H1 (cell line): ENCODE measurements around the gene LRRC39. TPM values are rescaled to one million over a fixed set of nuclear protein-coding genes. Genes with fewer than 3 reads are reported as not detected.

Experiments
- CTCF ChIA-PET: fragments of 300-600 bp; sonication (Branson Sonifier 250); formaldehyde crosslinking; loops from one replicate; lab custom pipeline; 2021; ENCODE audit not compliant: partially characterized antibody; lab: Charles Lee
- POLR2A ChIA-PET: fragments of 300-600 bp; sonication (Branson Sonifier 250); formaldehyde crosslinking; loops from one replicate; lab custom pipeline; 2021; ENCODE audit warnings: inconsistent platforms; ENCODE audit not compliant: partially characterized antibody; lab: Charles Lee
- DNase-seq, 2 experiments: peaks; one replicate each; pipeline versions ENCODE4 v3.0.0 to v3.0.0-alpha.2; 2010 to 2022; ENCODE audit warnings: low spot score in 2 of 2, low read depth in 1 of 2, mixed read lengths in 1 of 2
- FAIRE-seq: peaks from 2 replicates; lab custom pipeline; 2011; peaks lifted over from hg19 to GRCh38; lab: Jason Lieb, UNC
- H2AFZ ChIP-seq: 2 replicates; pipeline ENCODE4 v1.8.1; 2012; ENCODE audit warnings: low read length, inconsistent platforms
- H2AK5ac ChIP-seq: 2 replicates; pipeline ENCODE4 v1.6.1; 2013; ENCODE audit warnings: low read depth, low read length
- H2BK120ac ChIP-seq: replicated peaks from 2 replicates; pipeline ENCODE3; 2013; ENCODE audit warnings: low read depth, low read length, inconsistent platforms
- H2BK12ac ChIP-seq: 2 replicates; pipeline ENCODE4 v1.6.1; 2013; ENCODE audit warnings: low read depth, low read length
- H2BK15ac ChIP-seq: 2 replicates; pipeline ENCODE4 v1.6.1; 2013; ENCODE audit warnings: low read length
- H2BK20ac ChIP-seq: 2 replicates; pipeline ENCODE4 v1.6.1; 2013; ENCODE audit warnings: low read length
- H2BK5ac ChIP-seq: 2 replicates; pipeline ENCODE4 v1.6.1; 2013; ENCODE audit warnings: low read depth, low read length
- H3K14ac ChIP-seq: 2 replicates; pipeline ENCODE4 v1.6.1; 2013; ENCODE audit warnings: inconsistent platforms; ENCODE audit not compliant: insufficient read length
- H3K18ac ChIP-seq: 2 replicates; pipeline ENCODE4 v1.6.1; 2013; ENCODE audit warnings: low read length; ENCODE audit errors: extremely low read depth
- H3K23ac ChIP-seq: 2 replicates; pipeline ENCODE4 v1.6.1; 2013; ENCODE audit warnings: inconsistent platforms; ENCODE audit not compliant: insufficient read length
- H3K23me2 ChIP-seq: 2 replicates; pipeline ENCODE4 v1.6.1; 2013; ENCODE audit warnings: low read depth, low read length
- H3K27ac ChIP-seq: 2 replicates; pipeline ENCODE4 v1.6.1; 2011; ENCODE audit warnings: low read depth, low read length, inconsistent platforms
- H3K27me3 ChIP-seq, 4 experiments: replicated peaks in 1 of 4; 1 replicate in 1 of 4; 2 replicates in 3 of 4; pipeline versions ENCODE4 v1.6.1 to v1.8.1; 2011 to 2013; ENCODE audit warnings: low read length in 3 of 4, mild to moderate bottlenecking in 3 of 4, inconsistent platforms in 2 of 4, mixed read lengths in 2 of 4, moderate library complexity in 1 of 4; ENCODE audit not compliant: control insufficient read depth in 3 of 4, insufficient read depth in 3 of 4; ENCODE audit errors: extremely low read depth in 1 of 4
- H3K36me3 ChIP-seq, 4 experiments: 2 replicates each; pipeline versions ENCODE4 v1.6.1 to v1.8.1; 2011 to 2013; ENCODE audit warnings: mild to moderate bottlenecking in 4 of 4, low read length in 3 of 4, moderate library complexity in 2 of 4, control low read depth in 1 of 4, inconsistent platforms in 1 of 4; ENCODE audit not compliant: insufficient read depth in 4 of 4, control insufficient read depth in 2 of 4
- H3K4ac ChIP-seq: replicated peaks from 2 replicates; pipeline ENCODE3; 2013; ENCODE audit warnings: low read length, low read depth, mixed read lengths, inconsistent platforms; ENCODE audit not compliant: insufficient read length
- H3K4me1 ChIP-seq, 4 experiments: replicated peaks in 1 of 4; 1 replicate in 1 of 4; 2 replicates in 3 of 4; pipeline versions ENCODE4 v1.6.1 to v1.8.1; 2011 to 2013; ENCODE audit warnings: low read length in 3 of 4, inconsistent platforms in 2 of 4, mixed read lengths in 1 of 4; ENCODE audit not compliant: insufficient read depth in 4 of 4, control insufficient read depth in 3 of 4
- H3K4me2 ChIP-seq, 2 experiments: 2 replicates each; pipeline versions ENCODE4 v1.6.1 to v1.8.1; 2011 to 2013; ENCODE audit warnings: low read depth in 2 of 2, low read length in 2 of 2, control low read depth in 1 of 2, inconsistent platforms in 1 of 2, mild to moderate bottlenecking in 1 of 2; ENCODE audit not compliant: insufficient read depth in 1 of 2
- H3K4me3 ChIP-seq, 4 experiments: fragments of 200-600, 300-600 bp in 1 of 4; sonication (generic), shearing (Covaris generic), sonication (Bioruptor Twin) in 1 of 4; 2 replicates each; pipeline versions ENCODE4 v1.5.1 to v1.8.1; 2011 to 2016; ENCODE audit warnings: low read length in 4 of 4, low read depth in 3 of 4, control low read depth in 2 of 4, inconsistent platforms in 2 of 4, mild to moderate bottlenecking in 2 of 4, mixed read lengths in 1 of 4, moderate library complexity in 1 of 4; ENCODE audit not compliant: insufficient read depth in 2 of 4; ENCODE audit errors: extremely low read depth in 1 of 4
- H3K56ac ChIP-seq: replicated peaks from 2 replicates; pipeline ENCODE3; 2013; ENCODE audit warnings: low read depth, mild to moderate bottlenecking, mixed read lengths, low read length, inconsistent platforms; ENCODE audit not compliant: insufficient read length
- H3K79me1 ChIP-seq: 2 replicates; pipeline ENCODE4 v1.6.1; 2013; ENCODE audit warnings: low read depth, low read length, control low read depth
- H3K79me2 ChIP-seq, 2 experiments: 2 replicates each; pipeline versions ENCODE4 v1.6.1 to v1.8.1; 2012 to 2013; ENCODE audit warnings: low read length in 2 of 2, mild to moderate bottlenecking in 2 of 2, inconsistent platforms in 1 of 2; ENCODE audit not compliant: insufficient read depth in 2 of 2, control insufficient read depth in 1 of 2
- H3K9ac ChIP-seq, 4 experiments: replicated peaks in 1 of 4; 1 replicate in 1 of 4; 2 replicates in 3 of 4; pipeline versions ENCODE4 v1.6.1 to v1.8.1; 2011 to 2013; ENCODE audit warnings: low read depth in 3 of 4, low read length in 3 of 4, control low read depth in 2 of 4, mild to moderate bottlenecking in 2 of 4, moderate library complexity in 2 of 4, inconsistent platforms in 1 of 4; ENCODE audit errors: extremely low read depth in 1 of 4
- H3K9me3 ChIP-seq, 2 experiments: 2 replicates each; pipeline versions ENCODE4 v1.6.1 to v1.8.1; 2012 to 2013; ENCODE audit warnings: mild to moderate bottlenecking in 2 of 2, moderate library complexity in 2 of 2, control low read depth in 1 of 2, inconsistent platforms in 1 of 2, low read depth in 1 of 2, low read length in 1 of 2, mixed read lengths in 1 of 2; ENCODE audit not compliant: insufficient read depth in 2 of 2
- H4K20me1 ChIP-seq, 2 experiments: replicated peaks in 1 of 2; 2 replicates each; pipeline versions ENCODE3 to v1.8.1; 2011 to 2013; ENCODE audit warnings: inconsistent platforms in 2 of 2, low read length in 2 of 2, mild to moderate bottlenecking in 1 of 2; ENCODE audit not compliant: insufficient read depth in 2 of 2, control insufficient read depth in 1 of 2
- H4K5ac ChIP-seq: 2 replicates; pipeline ENCODE4 v1.6.1; 2013; ENCODE audit warnings: low read length, low read depth, mixed read lengths, inconsistent platforms; ENCODE audit not compliant: insufficient read length
- H4K8ac ChIP-seq: 2 replicates; pipeline ENCODE4 v1.8.0; 2013; ENCODE audit warnings: mild to moderate bottlenecking, moderate library complexity, low read length, inconsistent platforms; ENCODE audit not compliant: insufficient read depth; ENCODE audit errors: extremely low read depth
- H4K91ac ChIP-seq: replicated peaks from 2 replicates; pipeline ENCODE3; 2013; ENCODE audit warnings: low read length, mixed read lengths, inconsistent platforms; ENCODE audit not compliant: insufficient read length
- ATF3 ChIP-seq: IDR thresholded peaks from 2 replicates; pipeline ENCODE4 v1.6.1; 2011; ENCODE audit warnings: low read depth, mild to moderate bottlenecking, low read length; ENCODE audit not compliant: insufficient read depth
- CREB1 ChIP-seq: IDR thresholded peaks from 2 replicates; pipeline ENCODE4 v1.6.1; 2012; ENCODE audit warnings: inconsistent platforms
- CTCF ChIP-seq, 3 experiments: IDR thresholded peaks; 1 replicate in 2 of 3; 2 replicates in 1 of 3; pipeline versions ENCODE4 v1.5.1 to v1.6.1; 2011; ENCODE audit warnings: low read length in 3 of 3, mild to moderate bottlenecking in 3 of 3, inconsistent platforms in 2 of 3, low read depth in 1 of 3, moderate library complexity in 1 of 3; ENCODE audit not compliant: insufficient read depth in 1 of 3; ENCODE audit errors: control extremely low read depth in 1 of 3
- MAX ChIP-seq: IDR thresholded peaks from 2 replicates; pipeline ENCODE4 v1.6.1; 2012; ENCODE audit warnings: inconsistent platforms
- NANOG ChIP-seq: IDR thresholded peaks from 2 replicates; pipeline ENCODE4 v1.6.1; 2011; ENCODE audit warnings: low read length, low read depth, mild to moderate bottlenecking, inconsistent platforms; ENCODE audit not compliant: insufficient read depth, poor library complexity, severe bottlenecking
- NRF1 ChIP-seq: IDR thresholded peaks from 2 replicates; pipeline ENCODE4 v1.6.1; 2011; ENCODE audit warnings: mild to moderate bottlenecking, low read depth, low read length, improper control_type of control experiment
- POLR2AphosphoS5 ChIP-seq: IDR thresholded peaks from 2 replicates; pipeline ENCODE4 v1.6.1; 2011; ENCODE audit warnings: low read depth, low read length
- RFX5 ChIP-seq: IDR thresholded peaks from 2 replicates; pipeline ENCODE4 v1.6.1; 2011; ENCODE audit warnings: low read depth, low read length, improper control_type of control experiment, borderline replicate concordance
- SAP30 ChIP-seq: fragments of 300-600 bp; sonication (generic); IDR thresholded peaks from 2 replicates; pipeline ENCODE4 v1.7.1; 2012; ENCODE audit warnings: low read length, moderate library complexity, mild to moderate bottlenecking, inconsistent platforms; ENCODE audit not compliant: insufficient read depth, insufficient replicate concordance
- SRF ChIP-seq: IDR thresholded peaks from 2 replicates; pipeline ENCODE4 v1.6.1; 2011; ENCODE audit warnings: mild to moderate bottlenecking, low read depth, low read length, moderate library complexity
- TAF1 ChIP-seq: IDR thresholded peaks from 2 replicates; pipeline ENCODE4 v1.6.1; 2011; ENCODE audit warnings: mild to moderate bottlenecking, low read depth, low read length
- TEAD4 ChIP-seq: IDR thresholded peaks from 2 replicates; pipeline ENCODE4 v1.6.1; 2012; ENCODE audit warnings: low read depth, low read length, inconsistent platforms, mixed read lengths
- WGBS, 2 experiments: shearing (Covaris generic) in 1 of 2; methylation state at CpG; one replicate each; pipeline versions ENCODE4 v1.1.6 to v1.1.7; 2013 to 2015; ENCODE audit warnings: low lambda C conversion rate in 2 of 2, mixed read lengths in 2 of 2, inconsistent platforms in 1 of 2, low coverage in 1 of 2, missing lambda C conversion rate in 1 of 2; ENCODE audit not compliant: insufficient replicate concordance in 2 of 2, insufficient coverage in 1 of 2, insufficient read length in 1 of 2; ENCODE audit errors: extremely low coverage in 1 of 2, missing lambda C conversion rate in 1 of 2; 5-methylcytosine and 5-hydroxymethylcytosine counted together
- polyA plus RNA-seq, 7 experiments: library from polyadenylated mRNA; depleted of rRNA in 3 of 7; stranded (reverse) in 5 of 7; unstranded in 2 of 7; fragments of >200 nt in 5 of 7; fragments of 200-250 nt in 2 of 7; gene quantifications; 1 replicate in 5 of 7; 2 replicates in 1 of 7; 4 replicates in 1 of 7; pipeline versions ENCODE4 v1.2.1 to v1.2.3, GENCODE V29; 2011 to 2013; ENCODE audit warnings: missing spikeins in 2 of 7, mixed read lengths in 2 of 7
- total RNA-seq: library from RNA; stranded (reverse); fragmentation: NEBNext Ultra II Directional; extraction: Animal tissue kit (Norgen Biotek cat#: 25700); gene quantifications from 2 replicates; pipeline ENCODE4 v1.2.1, GENCODE V29; 2021

LRRC39 gene
- total and polyA plus RNA-seq, 2 of the 8 experiments (the other 6 are each of a cell fraction or from before 2014, with no cell fraction given) = 0.33 to 0.39 TPM

GRCh38 chr1:100164216-100164615 lies 13.8 kb downstream of the LRRC39 start:
- H3K36me3 ChIP-seq = no peaks in the 10 kb centered on the region
- H2BK12ac ChIP-seq = no peak overlapping the region
- no peak overlapping the region for H3K18ac ChIP-seq
- FAIRE-seq (no peak), DNase-seq (no peak)
- H3K9ac ChIP-seq = no peak overlapping the region
- WGBS, 2 experiments = 75% methylated on average over 2 of the region's 2 CpGs; no CpG with 5 or more reads in 1 of the 2 experiments
- H3K4me1 ChIP-seq = no peaks in the 10 kb centered on the region
- no peak overlapping the region for H2BK15ac ChIP-seq
- H3K23ac ChIP-seq = no peak overlapping the region
- no peaks in the 10 kb centered on the region for H3K79me2 ChIP-seq
- no peak overlapping the region for H3K4ac ChIP-seq
- no peaks in the 10 kb centered on the region for H3K23me2 ChIP-seq
- H2AFZ ChIP-seq = no peak overlapping the region; the same call in 1 of the 2 replicates
- H3K56ac ChIP-seq = no peak overlapping the region
- no peaks in the 10 kb centered on the region for H3K79me1 ChIP-seq
- no peak overlapping the region for H3K4me2 ChIP-seq
- H2BK120ac ChIP-seq = no peak overlapping the region
- no peak overlapping the region for H4K8ac ChIP-seq
- H3K14ac ChIP-seq = no peak overlapping the region
- H3K9me3 ChIP-seq = no peaks in the 10 kb centered on the region
- H4K91ac ChIP-seq = no peak overlapping the region
- no peak overlapping the region for H2BK5ac ChIP-seq
- no peak overlapping the region for H3K4me3 ChIP-seq
- H2BK20ac ChIP-seq = no peak overlapping the region
- no peaks in the 10 kb centered on the region for H4K20me1 ChIP-seq
- POLR2A ChIA-PET = no interaction called here
- no peaks in the 10 kb centered on the region for H3K27me3 ChIP-seq
- H2AK5ac ChIP-seq = no peak overlapping the region
- H4K5ac ChIP-seq = no peak overlapping the region
- no peak overlapping the region for H3K27ac ChIP-seq
- CTCF ChIA-PET = no interaction called here
- TF ChIP-seq SRF (no peak), NRF1 (no peak), ATF3 (no peak), TEAD4 (no peak), SAP30 (no peak), TAF1 (no peak), CREB1 (no peak), MAX (no peak), RFX5 (no peak), CTCF (IDR thresholded peaks at IDR 0.05; ENCODE audit: control extremely low read depth in 1 of 3, insufficient read depth in 1 of 3, low read depth in 1 of 3, low read length in 3 of 3) (no peak), POLR2AphosphoS5 (no peak), NANOG (no peak)
